HG02610 (cell line): ENCODE results near the gene SLC22A7.

ENCODE experiments used
- ATAC-seq: cut with Tn5 transposase; IDR thresholded peaks from one replicate; pipeline ENCODE4 v1.9.1; 2021; ENCODE audit warnings: mild to moderate bottlenecking, moderate library complexity; ENCODE audit not compliant: unreplicated experiment

The SLC22A7 gene

GRCh38 chr6:43297644-43298564 is at the start of gene SLC22A7:
Gene SLC22A7, plus strand, starts transcription at chr6:43298260. Its CDS starts 99 bp downstream, at chr6:43298359.
- ATAC-seq, result no peak

GRCh38 chr6:43248791-43249190 is 49.3 kb upstream of the SLC22A7 start:
- ATAC-seq, result no peak

GRCh38 chr6:43250992-43251373 is 47.1 kb upstream of the SLC22A7 start:
- ATAC-seq, result no peak

GRCh38 chr6:43253401-43253800 is 44.7 kb upstream of the SLC22A7 start:
- no peak for ATAC-seq

- no peak for ATAC-seq
Observed at GRCh38 chr6:43254138-43254817, 43.8 kb upstream of the SLC22A7 start.

GRCh38 chr6:43254846-43255245 is 43.2 kb upstream of the SLC22A7 start:
- no peak for ATAC-seq

- no peak for ATAC-seq
Observed at GRCh38 chr6:43255408-43256054, 42.5 kb upstream of the SLC22A7 start.

- ATAC-seq, result no peak
Observed at GRCh38 chr6:43256670-43257366, 41.2 kb upstream of the SLC22A7 start.

GRCh38 chr6:43257367-43258145 is 40.5 kb upstream of the SLC22A7 start:
- no peak for ATAC-seq

- no peak for ATAC-seq
Observed at GRCh38 chr6:43258180-43258579, 39.9 kb upstream of the SLC22A7 start.

- no peak for ATAC-seq
Observed at GRCh38 chr6:43258807-43259686, 39.0 kb upstream of the SLC22A7 start.

- no peak for ATAC-seq
Observed at GRCh38 chr6:43260791-43261190, 37.3 kb upstream of the SLC22A7 start.

- no peak for ATAC-seq
Observed at GRCh38 chr6:43261198-43261597, 36.9 kb upstream of the SLC22A7 start.

GRCh38 chr6:43262000-43262779 is 35.9 kb upstream of the SLC22A7 start:
- ATAC-seq, result no peak

- no peak for ATAC-seq
Observed at GRCh38 chr6:43262780-43263313, 35.2 kb upstream of the SLC22A7 start.

GRCh38 chr6:43263314-43264178 is 34.5 kb upstream of the SLC22A7 start:
- peak; percentile 87 for ATAC-seq

GRCh38 chr6:43264599-43265145 is 33.4 kb upstream of the SLC22A7 start:
- ATAC-seq, result no peak
